Astrocyte of the cerebellum (primary cell): ENCODE data around the gene ZNF432.
"Not testable (repeated sequence)": the region's sequence is repeated elsewhere in the genome, so short reads cannot be mapped to it uniquely, and the experiment has no call there.

Source experiments
- DNase-seq: peaks from one replicate; pipeline ENCODE4 v3.0.0-alpha.2; 2011; ENCODE audit warnings: low read depth
- H3K4me3 ChIP-seq: 2 replicates; pipeline ENCODE4 v1.5.1; 2011; ENCODE audit warnings: mild to moderate bottlenecking, low read depth, low read length, moderate library complexity
- in situ Hi-C: cut with HindIII; loops from 2 replicates; pipeline ENCODE4 v1.10.0; 2017; ENCODE audit warnings: low sequenced_read_pairs
- TF ChIP-seq, protein P1 (sequence below): IDR thresholded peaks from 2 replicates; pipeline ENCODE4 v1.5.1; 2012; ENCODE audit warnings: low read length, low read depth, moderate library complexity, mild to moderate bottlenecking; ENCODE audit errors: missing control alignments

ZNF432 gene

DNA sequence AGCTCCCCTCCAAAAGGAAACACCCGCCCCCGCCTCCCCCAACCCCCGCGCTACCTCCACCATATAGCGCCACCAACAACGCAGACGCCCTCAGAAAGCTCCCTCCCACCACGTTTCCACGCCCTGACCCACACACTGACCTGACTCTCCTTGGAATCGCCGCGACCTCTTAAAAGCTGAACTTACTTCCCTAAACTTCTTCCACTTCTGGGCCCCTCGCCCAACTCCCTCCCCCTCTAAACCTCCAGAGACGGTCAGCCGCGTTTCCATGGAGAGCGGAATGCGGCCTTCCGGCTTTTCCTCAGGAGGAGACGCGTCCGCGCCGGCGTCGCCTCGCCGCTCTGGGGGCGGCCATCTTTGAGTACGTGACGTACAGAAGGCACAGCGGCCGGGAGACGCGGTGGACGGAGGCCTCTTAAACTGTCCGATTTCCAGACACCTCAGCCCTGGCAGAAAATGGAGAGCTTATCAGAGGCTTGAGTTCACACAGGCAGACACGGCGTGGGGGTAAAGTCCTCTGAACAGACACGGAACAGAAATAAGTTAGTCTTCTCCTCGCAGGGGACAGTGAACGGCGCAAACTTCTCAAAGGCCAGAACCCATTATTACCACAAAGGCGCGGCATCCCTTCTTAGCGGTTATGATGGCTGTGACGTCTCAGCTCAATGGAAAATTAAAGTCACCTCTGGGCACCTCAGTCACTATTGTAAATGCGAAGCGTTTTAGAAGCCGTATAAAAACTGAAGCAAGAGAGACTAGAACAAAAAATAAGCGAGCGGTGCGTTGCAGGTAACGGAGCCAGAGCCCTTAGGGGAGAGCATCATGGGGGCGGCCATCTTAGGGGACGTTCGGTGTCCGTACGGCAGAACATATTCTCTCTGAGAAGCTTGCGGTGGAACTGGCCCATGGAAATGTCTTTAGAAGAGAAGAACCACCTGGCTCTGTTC is at the start of gene ZNF432:
Gene ZNF432 (minus strand): TSS at position 284 of the 947 bp plus-strand sequence. CDS start 1,970 bp downstream, outside the sequence.
- TF ChIP-seq, protein P1, sequence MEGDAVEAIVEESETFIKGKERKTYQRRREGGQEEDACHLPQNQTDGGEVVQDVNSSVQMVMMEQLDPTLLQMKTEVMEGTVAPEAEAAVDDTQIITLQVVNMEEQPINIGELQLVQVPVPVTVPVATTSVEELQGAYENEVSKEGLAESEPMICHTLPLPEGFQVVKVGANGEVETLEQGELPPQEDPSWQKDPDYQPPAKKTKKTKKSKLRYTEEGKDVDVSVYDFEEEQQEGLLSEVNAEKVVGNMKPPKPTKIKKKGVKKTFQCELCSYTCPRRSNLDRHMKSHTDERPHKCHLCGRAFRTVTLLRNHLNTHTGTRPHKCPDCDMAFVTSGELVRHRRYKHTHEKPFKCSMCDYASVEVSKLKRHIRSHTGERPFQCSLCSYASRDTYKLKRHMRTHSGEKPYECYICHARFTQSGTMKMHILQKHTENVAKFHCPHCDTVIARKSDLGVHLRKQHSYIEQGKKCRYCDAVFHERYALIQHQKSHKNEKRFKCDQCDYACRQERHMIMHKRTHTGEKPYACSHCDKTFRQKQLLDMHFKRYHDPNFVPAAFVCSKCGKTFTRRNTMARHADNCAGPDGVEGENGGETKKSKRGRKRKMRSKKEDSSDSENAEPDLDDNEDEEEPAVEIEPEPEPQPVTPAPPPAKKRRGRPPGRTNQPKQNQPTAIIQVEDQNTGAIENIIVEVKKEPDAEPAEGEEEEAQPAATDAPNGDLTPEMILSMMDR, result no peak
- in situ Hi-C loops, result no loop called here
- peak; percentile 89 for DNase-seq
- H3K4me3 ChIP-seq, result peak within 1 kb of the TSS; percentile 61

DNA sequence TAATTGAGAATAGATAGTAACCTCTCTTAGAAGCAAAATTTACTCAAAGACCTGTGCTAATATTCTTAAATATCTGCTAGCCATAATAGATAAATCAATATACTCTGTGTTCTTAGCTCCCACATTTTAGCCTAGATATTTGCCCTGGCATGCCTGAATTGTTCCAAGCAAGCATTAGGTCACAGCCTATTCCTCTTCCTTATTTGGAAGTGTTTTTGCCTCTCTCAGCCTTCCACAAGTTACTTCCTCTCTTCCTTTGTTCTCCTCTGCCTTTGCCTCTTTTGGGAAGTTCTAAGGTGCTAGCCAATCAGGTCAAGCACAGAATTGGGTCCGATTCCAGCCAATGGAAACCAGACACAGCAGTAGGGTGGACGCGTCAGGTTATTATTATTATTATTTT is 47.8 kb upstream of the ZNF432 start:
- DNase-seq, H3K4me3 ChIP-seq, in situ Hi-C loops: not testable (repeated sequence)

DNA sequence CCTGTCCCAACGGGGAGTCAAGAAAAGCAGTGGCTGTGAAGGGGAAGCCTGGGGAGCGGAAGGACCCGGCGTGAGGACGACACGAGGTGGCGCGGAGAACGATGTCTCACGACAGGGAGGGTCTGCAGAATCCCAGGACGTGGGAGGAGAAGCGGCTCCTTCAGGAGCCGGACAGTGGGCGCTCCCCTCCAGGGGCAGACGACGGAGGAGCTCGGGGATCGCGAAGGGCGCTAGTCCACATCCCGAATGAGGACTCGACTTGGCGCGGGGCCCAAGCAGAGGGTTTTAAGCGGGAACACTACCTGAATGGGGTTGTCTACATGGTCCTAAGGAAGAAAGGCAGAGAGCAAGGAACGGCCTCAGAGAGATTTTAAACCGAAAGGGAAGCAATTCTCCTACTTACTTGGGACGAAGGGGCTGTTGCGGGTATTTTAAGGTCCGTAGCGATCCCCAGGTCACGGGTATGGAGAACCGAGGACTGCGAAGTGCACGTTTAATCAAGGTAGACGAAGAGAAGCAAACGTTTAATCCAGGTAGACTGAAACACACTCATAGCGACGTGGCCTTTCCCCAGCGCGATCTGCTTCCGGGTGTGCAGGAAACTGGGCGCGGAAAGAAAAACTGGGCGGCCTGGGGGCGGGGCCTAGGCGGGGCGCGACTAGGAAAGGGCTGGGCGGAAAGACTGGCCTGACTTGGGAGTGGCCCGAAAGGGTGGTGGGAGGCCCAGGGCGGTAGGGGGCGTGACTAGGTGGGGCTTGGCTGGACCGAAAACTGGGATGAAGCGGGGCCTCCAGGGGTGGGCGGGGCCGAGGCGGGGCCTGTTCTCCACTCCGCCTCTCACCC is 46.8 kb upstream of the ZNF432 start, which contains the start of gene ZNF841:
Gene ZNF841 (minus strand): TSS at position 594 of the 843 bp plus-strand sequence. CDS start 10,964 bp downstream, outside the sequence.
- DNase-seq, result peak; percentile 80
- TF ChIP-seq, protein P1, result no peak
- in situ Hi-C loops, result no loop called here
- H3K4me3 ChIP-seq, result peak within 1 kb of the TSS; percentile 99

DNA sequence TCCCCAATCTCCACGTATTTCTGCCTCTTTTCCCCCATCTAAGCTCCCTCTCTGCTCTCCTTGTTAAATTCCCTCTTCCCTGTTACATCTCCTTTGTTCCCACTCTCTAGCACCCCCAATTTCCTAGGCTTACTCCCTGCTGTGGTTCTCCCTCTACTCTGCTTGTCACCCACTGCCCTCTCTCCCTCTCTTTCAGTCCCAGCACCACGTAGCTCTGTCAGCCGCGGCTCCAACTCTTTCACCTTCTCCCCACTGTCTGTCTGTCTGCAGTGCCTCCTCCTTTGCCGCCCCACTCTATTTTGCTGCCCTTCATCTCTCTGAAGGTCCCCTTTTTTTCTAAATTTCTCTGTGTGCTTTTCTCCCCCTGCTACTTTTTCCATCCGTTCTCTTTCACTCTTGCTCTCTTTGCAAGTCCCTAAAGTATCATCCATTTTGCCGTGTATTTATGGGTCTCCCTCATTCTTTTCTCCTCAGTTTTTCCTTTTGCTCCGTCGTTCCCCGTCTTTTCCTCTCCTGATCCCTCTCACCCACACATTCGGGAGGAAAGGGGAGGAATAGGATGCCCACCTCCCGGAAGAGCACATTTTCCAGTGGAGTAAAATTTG is 46.0 kb upstream of the ZNF432 start:
- H3K4me3 ChIP-seq, result peak overlapping the region; percentile 99
- no peak for DNase-seq
- TF ChIP-seq, protein P1, result no peak
- in situ Hi-C loops, result no loop called here

DNA sequence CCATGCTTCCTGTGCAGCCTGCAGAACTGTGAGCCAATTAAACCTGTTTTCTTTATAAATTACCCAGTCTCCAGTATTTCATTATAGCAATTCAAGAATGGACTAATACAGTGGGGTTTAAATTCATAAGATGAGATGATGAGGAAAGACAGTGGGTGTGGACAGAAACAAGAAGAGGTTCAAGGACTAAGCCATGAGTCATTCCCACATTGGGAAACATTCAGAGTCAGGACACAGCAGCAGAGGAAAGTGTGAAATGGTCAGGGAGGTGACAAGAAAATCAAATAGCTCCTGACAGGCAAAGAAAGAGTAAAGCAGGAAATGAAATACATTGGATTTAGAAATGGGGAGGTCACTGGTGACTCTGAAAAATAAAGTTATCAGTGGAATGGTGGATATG is 37.8 kb upstream of the ZNF432 start:
- TF ChIP-seq, protein P1, result no peak
- no peak for DNase-seq
- in situ Hi-C loops, result no loop called here
- no peak overlapping the region for H3K4me3 ChIP-seq

DNA sequence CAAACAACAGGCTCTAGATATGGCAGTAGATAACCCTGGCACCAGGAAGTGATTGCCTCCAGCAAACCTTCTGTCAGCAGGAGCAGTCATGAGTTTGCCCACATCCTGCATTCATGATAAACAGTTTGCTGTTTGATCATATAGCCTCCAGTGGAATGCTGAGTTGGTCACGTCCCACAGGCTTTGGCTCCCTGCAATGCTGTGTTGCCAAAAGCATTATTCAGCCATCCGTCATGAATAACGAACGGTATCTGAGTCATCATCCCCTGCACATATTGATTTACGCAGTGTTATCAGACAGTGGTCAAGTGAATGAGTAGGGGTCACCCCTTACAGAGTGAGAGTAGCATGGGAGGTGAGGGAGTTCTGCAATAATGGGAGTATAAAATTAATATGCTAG is 21.9 kb upstream of the ZNF432 start:
- TF ChIP-seq, protein P1, result no peak
- in situ Hi-C loops, result no loop called here
- DNase-seq, result no peak
- H3K4me3 ChIP-seq, result no peak overlapping the region
